ENCODE data around the gene CPAMD8. TPM values are rescaled to one million over a fixed set of nuclear protein-coding genes. Genes with fewer than 3 reads are reported as not detected.

Gene CPAMD8
- total and polyA plus RNA-seq, 10 of the 15 experiments (the other 5 are each of a cell fraction or from before 2014, with no cell fraction given), result 0.12 to 0.97 (median 0.25) TPM; not detected in 3

DNA sequence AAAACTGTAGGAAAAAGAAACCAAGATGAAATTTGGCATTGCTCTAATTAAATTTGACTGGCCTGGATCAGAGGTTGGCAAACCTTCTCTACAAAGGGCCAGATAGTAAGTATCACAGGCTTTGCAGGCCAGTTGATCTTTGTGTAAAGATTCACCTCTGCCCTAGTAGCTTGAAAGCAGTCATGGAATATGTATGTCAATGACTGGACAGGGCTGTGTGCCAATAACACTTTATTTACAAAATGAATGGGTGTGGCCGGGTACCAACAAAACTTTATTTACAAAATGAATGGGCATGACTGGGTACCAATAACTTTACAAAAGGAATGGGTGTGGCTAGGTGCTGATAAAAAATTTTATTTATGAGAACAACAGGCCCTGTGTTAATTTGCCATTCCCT, 177.4 kb downstream of the CPAMD8 start:
- DNase-seq (ENCODE audit: low read depth, low spot score), result no peak
- no peak overlapping the region for H3K4me3 ChIP-seq
- no peak for FAIRE-seq
- H3K79me2 ChIP-seq (ENCODE audit: control insufficient read depth, insufficient read depth, low read length), result no peaks in the 10 kb centered on the region
- ChIA-PET SMC1A (ENCODE audit: uncharacterized antibody, unreplicated experiment) (no interaction called here), CTCF (interaction anchor here (0.6 to 1.3 kb wide), 4 partner anchors 9 to 22 kb away, joined by 3 to 4 read pairs (median 4); no protein-coding TSS in a partner anchor), RAD21 (ENCODE audit: unreplicated experiment) (no interaction called here), POLR2A (no interaction called here)
- BruUV-seq (replicated peaks), result no TSS peak
- no peak for ATAC-seq
- no peak overlapping the region for H3K27ac ChIP-seq (ENCODE audit: control insufficient read depth, insufficient read depth)
- TF ChIP-seq, protein P1, sequence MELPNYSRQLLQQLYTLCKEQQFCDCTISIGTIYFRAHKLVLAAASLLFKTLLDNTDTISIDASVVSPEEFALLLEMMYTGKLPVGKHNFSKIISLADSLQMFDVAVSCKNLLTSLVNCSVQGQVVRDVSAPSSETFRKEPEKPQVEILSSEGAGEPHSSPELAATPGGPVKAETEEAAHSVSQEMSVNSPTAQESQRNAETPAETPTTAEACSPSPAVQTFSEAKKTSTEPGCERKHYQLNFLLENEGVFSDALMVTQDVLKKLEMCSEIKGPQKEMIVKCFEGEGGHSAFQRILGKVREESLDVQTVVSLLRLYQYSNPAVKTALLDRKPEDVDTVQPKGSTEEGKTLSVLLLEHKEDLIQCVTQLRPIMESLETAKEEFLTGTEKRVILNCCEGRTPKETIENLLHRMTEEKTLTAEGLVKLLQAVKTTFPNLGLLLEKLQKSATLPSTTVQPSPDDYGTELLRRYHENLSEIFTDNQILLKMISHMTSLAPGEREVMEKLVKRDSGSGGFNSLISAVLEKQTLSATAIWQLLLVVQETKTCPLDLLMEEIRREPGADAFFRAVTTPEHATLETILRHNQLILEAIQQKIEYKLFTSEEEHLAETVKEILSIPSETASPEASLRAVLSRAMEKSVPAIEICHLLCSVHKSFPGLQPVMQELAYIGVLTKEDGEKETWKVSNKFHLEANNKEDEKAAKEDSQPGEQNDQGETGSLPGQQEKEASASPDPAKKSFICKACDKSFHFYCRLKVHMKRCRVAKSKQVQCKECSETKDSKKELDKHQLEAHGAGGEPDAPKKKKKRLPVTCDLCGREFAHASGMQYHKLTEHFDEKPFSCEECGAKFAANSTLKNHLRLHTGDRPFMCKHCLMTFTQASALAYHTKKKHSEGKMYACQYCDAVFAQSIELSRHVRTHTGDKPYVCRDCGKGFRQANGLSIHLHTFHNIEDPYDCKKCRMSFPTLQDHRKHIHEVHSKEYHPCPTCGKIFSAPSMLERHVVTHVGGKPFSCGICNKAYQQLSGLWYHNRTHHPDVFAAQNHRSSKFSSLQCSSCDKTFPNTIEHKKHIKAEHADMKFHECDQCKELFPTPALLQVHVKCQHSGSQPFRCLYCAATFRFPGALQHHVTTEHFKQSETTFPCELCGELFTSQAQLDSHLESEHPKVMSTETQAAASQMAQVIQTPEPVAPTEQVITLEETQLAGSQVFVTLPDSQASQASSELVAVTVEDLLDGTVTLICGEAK (IDR thresholded peaks at IDR 0.05; ENCODE audit: borderline replicate concordance), result peak; percentile 49
- TF ChIP-seq, protein P2, sequence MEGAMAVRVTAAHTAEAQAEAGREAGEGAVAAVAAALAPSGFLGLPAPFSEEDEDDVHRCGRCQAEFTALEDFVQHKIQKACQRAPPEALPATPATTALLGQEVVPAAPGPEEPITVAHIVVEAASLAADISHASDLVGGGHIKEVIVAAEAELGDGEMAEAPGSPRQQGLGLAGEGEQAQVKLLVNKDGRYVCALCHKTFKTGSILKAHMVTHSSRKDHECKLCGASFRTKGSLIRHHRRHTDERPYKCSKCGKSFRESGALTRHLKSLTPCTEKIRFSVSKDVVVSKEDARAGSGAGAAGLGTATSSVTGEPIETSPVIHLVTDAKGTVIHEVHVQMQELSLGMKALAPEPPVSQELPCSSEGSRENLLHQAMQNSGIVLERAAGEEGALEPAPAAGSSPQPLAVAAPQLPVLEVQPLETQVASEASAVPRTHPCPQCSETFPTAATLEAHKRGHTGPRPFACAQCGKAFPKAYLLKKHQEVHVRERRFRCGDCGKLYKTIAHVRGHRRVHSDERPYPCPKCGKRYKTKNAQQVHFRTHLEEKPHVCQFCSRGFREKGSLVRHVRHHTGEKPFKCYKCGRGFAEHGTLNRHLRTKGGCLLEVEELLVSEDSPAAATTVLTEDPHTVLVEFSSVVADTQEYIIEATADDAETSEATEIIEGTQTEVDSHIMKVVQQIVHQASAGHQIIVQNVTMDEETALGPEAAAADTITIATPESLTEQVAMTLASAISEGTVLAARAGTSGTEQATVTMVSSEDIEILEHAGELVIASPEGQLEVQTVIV (IDR thresholded peaks at IDR 0.05; ENCODE audit: borderline replicate concordance, partially characterized antibody), result no peak
- TF ChIP-seq GATAD2B (conservative IDR thresholded peaks at IDR 0.05; ENCODE audit: low read depth) (no peak), HCFC1 (IDR thresholded peaks at IDR 0.05; ENCODE audit: low read length) (no peak)
- no peak overlapping the region for H3K4me2 ChIP-seq (ENCODE audit: control insufficient read depth, insufficient read depth)
- no peaks in the 10 kb centered on the region for H4K20me1 ChIP-seq (ENCODE audit: control insufficient read depth, insufficient read depth)
- WGBS (ENCODE audit: insufficient coverage, insufficient replicate concordance, low lambda C conversion rate, missing lambda C conversion rate), result 96% methylated on average over 1 of the region's 1 CpG
- intact Hi-C loops (cut with micrococcal nuclease; ENCODE audit: unreplicated experiment) (no loop called here), in situ Hi-C loops (cut with MboI) (no loop called here)
- H3K4me1 ChIP-seq (ENCODE audit: control insufficient read depth, insufficient read depth, low read length), result no peaks in the 10 kb centered on the region
- H2AFZ ChIP-seq (ENCODE audit: control insufficient read depth, low read depth, low read length), result no peak overlapping the region
- no peak overlapping the region for H3K9ac ChIP-seq (ENCODE audit: control insufficient read depth, insufficient read depth, low read length)
- H3K27me3 ChIP-seq (replicated peaks in 1 of 2; ENCODE audit: control insufficient read depth in 2 of 2, insufficient read depth in 2 of 2, low read length in 1 of 2), result no peaks in the 10 kb centered on the region
- H3K36me3 ChIP-seq (ENCODE audit: control insufficient read depth in 2 of 2, insufficient read depth in 2 of 2, low read length in 1 of 2), result peaks cover 21 to 30% of the 10 kb centered on the region in 2 experiments; a peak in 3 of 4 replicates
- H3K9me3 ChIP-seq (replicated peaks; ENCODE audit: control insufficient read depth, insufficient read depth, low read length), result no peaks in the 10 kb centered on the region

Data from GM12878 (cell line).